Measurements from ENCODE around the gene TCN1. TPM values are rescaled to one million over a fixed set of nuclear protein-coding genes. Genes with fewer than 3 reads are reported as not detected.
A peak's percentile ranks its signal among the peaks of the same experiment; 100 is the strongest.

TCN1 gene
- total and polyA plus RNA-seq, 9 of the 15 experiments (the other 6 are each of a cell fraction or from before 2014, with no cell fraction given): 0.63 to 25.9 (median 8.0) TPM

DNA sequence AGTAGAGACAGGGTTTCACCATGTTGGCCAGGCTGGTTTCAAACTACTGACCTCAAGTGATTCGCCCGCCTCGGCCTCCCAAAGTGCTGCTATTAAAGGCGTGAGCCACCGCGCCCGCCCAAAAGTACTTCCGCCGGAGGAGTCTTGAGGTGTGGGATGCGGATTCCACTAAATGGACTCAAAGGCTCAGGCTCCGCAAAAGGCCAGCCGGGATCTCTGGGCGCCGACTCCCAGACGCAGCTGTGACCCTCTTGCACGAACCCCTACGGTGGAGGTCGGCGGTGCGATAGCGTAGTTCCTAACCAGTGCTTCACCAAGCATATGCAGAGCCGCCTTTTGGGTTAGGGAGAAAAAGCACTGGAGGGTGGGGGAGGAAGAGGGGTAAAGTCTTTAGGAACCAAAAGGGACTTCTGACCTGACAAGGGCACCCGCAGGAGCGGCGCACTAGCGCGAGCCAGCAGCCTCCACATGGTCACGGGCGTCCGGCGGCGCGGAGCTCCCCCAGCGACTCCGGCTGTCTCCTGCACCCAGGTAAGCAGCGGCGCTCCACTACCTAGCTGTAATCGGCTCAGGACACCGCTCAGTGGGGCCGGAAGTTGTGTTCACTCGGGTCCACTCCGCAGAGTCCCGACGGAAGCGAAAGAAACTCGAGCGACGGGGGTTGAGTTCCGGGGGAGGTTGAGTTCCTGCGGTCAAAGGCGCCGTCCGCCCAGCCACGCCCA lies 55.9 kb downstream of the TCN1 start, which contains the start of gene MRPL16 (continued):
- TF ChIP-seq, protein P1, sequence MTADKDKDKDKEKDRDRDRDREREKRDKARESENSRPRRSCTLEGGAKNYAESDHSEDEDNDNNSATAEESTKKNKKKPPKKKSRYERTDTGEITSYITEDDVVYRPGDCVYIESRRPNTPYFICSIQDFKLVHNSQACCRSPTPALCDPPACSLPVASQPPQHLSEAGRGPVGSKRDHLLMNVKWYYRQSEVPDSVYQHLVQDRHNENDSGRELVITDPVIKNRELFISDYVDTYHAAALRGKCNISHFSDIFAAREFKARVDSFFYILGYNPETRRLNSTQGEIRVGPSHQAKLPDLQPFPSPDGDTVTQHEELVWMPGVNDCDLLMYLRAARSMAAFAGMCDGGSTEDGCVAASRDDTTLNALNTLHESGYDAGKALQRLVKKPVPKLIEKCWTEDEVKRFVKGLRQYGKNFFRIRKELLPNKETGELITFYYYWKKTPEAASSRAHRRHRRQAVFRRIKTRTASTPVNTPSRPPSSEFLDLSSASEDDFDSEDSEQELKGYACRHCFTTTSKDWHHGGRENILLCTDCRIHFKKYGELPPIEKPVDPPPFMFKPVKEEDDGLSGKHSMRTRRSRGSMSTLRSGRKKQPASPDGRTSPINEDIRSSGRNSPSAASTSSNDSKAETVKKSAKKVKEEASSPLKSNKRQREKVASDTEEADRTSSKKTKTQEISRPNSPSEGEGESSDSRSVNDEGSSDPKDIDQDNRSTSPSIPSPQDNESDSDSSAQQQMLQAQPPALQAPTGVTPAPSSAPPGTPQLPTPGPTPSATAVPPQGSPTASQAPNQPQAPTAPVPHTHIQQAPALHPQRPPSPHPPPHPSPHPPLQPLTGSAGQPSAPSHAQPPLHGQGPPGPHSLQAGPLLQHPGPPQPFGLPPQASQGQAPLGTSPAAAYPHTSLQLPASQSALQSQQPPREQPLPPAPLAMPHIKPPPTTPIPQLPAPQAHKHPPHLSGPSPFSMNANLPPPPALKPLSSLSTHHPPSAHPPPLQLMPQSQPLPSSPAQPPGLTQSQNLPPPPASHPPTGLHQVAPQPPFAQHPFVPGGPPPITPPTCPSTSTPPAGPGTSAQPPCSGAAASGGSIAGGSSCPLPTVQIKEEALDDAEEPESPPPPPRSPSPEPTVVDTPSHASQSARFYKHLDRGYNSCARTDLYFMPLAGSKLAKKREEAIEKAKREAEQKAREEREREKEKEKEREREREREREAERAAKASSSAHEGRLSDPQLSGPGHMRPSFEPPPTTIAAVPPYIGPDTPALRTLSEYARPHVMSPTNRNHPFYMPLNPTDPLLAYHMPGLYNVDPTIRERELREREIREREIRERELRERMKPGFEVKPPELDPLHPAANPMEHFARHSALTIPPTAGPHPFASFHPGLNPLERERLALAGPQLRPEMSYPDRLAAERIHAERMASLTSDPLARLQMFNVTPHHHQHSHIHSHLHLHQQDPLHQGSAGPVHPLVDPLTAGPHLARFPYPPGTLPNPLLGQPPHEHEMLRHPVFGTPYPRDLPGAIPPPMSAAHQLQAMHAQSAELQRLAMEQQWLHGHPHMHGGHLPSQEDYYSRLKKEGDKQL (CRISPR knock-in tag; IDR thresholded peaks at IDR 0.05; ENCODE audit: borderline replicate concordance): 0 out of 2 replicates have a peak, but pooled peaks have one; percentile 60
- TF ChIP-seq, protein P2, sequence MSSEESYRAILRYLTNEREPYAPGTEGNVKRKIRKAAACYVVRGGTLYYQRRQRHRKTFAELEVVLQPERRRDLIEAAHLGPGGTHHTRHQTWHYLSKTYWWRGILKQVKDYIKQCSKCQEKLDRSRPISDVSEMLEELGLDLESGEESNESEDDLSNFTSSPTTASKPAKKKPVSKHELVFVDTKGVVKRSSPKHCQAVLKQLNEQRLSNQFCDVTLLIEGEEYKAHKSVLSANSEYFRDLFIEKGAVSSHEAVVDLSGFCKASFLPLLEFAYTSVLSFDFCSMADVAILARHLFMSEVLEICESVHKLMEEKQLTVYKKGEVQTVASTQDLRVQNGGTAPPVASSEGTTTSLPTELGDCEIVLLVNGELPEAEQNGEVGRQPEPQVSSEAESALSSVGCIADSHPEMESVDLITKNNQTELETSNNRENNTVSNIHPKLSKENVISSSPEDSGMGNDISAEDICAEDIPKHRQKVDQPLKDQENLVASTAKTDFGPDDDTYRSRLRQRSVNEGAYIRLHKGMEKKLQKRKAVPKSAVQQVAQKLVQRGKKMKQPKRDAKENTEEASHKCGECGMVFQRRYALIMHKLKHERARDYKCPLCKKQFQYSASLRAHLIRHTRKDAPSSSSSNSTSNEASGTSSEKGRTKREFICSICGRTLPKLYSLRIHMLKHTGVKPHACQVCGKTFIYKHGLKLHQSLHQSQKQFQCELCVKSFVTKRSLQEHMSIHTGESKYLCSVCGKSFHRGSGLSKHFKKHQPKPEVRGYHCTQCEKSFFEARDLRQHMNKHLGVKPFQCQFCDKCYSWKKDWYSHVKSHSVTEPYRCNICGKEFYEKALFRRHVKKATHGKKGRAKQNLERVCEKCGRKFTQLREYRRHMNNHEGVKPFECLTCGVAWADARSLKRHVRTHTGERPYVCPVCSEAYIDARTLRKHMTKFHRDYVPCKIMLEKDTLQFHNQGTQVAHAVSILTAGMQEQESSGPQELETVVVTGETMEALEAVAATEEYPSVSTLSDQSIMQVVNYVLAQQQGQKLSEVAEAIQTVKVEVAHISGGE (CRISPR knock-in tag; IDR thresholded peaks at IDR 0.05): peak; percentile 98 to 100 (median 99)
- TF ChIP-seq, protein P3, sequence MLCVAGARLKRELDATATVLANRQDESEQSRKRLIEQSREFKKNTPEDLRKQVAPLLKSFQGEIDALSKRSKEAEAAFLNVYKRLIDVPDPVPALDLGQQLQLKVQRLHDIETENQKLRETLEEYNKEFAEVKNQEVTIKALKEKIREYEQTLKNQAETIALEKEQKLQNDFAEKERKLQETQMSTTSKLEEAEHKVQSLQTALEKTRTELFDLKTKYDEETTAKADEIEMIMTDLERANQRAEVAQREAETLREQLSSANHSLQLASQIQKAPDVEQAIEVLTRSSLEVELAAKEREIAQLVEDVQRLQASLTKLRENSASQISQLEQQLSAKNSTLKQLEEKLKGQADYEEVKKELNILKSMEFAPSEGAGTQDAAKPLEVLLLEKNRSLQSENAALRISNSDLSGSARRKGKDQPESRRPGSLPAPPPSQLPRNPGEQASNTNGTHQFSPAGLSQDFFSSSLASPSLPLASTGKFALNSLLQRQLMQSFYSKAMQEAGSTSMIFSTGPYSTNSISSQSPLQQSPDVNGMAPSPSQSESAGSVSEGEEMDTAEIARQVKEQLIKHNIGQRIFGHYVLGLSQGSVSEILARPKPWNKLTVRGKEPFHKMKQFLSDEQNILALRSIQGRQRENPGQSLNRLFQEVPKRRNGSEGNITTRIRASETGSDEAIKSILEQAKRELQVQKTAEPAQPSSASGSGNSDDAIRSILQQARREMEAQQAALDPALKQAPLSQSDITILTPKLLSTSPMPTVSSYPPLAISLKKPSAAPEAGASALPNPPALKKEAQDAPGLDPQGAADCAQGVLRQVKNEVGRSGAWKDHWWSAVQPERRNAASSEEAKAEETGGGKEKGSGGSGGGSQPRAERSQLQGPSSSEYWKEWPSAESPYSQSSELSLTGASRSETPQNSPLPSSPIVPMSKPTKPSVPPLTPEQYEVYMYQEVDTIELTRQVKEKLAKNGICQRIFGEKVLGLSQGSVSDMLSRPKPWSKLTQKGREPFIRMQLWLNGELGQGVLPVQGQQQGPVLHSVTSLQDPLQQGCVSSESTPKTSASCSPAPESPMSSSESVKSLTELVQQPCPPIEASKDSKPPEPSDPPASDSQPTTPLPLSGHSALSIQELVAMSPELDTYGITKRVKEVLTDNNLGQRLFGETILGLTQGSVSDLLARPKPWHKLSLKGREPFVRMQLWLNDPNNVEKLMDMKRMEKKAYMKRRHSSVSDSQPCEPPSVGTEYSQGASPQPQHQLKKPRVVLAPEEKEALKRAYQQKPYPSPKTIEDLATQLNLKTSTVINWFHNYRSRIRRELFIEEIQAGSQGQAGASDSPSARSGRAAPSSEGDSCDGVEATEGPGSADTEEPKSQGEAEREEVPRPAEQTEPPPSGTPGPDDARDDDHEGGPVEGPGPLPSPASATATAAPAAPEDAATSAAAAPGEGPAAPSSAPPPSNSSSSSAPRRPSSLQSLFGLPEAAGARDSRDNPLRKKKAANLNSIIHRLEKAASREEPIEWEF (CRISPR knock-in tag; IDR thresholded peaks at IDR 0.05): no peak
- TF ChIP-seq, protein P4, sequence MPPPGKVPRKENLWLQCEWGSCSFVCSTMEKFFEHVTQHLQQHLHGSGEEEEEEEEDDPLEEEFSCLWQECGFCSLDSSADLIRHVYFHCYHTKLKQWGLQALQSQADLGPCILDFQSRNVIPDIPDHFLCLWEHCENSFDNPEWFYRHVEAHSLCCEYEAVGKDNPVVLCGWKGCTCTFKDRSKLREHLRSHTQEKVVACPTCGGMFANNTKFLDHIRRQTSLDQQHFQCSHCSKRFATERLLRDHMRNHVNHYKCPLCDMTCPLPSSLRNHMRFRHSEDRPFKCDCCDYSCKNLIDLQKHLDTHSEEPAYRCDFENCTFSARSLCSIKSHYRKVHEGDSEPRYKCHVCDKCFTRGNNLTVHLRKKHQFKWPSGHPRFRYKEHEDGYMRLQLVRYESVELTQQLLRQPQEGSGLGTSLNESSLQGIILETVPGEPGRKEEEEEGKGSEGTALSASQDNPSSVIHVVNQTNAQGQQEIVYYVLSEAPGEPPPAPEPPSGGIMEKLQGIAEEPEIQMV (tag; conservative IDR thresholded peaks at IDR 0.05; ENCODE audit: low read depth): peak; percentile 92
- TF ChIP-seq ETV5 (CRISPR knock-in tag; IDR thresholded peaks at IDR 0.05; ENCODE audit: low read depth) (peak; percentile 82), SIRT6 (IDR thresholded peaks at IDR 0.05; ENCODE audit: low read depth, low read length) (no peak), BRD9 (IDR thresholded peaks at IDR 0.05; ENCODE audit: low read depth, partially characterized antibody) (no peak), SOX6 (IDR thresholded peaks at IDR 0.05) (peak; percentile 81)

All from K562 (cell line).